Activated T-helper 17 cell treated with anti-CD3 and anti-CD28 coated beads, Interleukin-2, amount 50 U/mL, for 72 hours (primary cell): ENCODE data around the gene TBC1D24. TPM values are rescaled to one million over a fixed set of nuclear protein-coding genes. Genes with fewer than 3 reads are reported as not detected.
A peak's percentile ranks its signal among the peaks of the same experiment; 100 is the strongest.

Experiments used
- ATAC-seq: fragments of 150-1000 bp; cut with Tn5 transposase; replicated peaks from 2 replicates; pipeline ENCODE4 v1.10.0; 2021; ENCODE audit warnings: mild to moderate bottlenecking, moderate library complexity
- H3K27ac Mint-ChIP-seq: one replicate; pipeline ENCODE4 v1.8.0; 2022; ENCODE audit warnings: mixed read lengths
- H3K27me3 Mint-ChIP-seq: one replicate; pipeline ENCODE4 v1.8.0; 2022; ENCODE audit warnings: mixed read lengths
- H3K36me3 Mint-ChIP-seq: one replicate; pipeline ENCODE4 v1.8.0; 2022; ENCODE audit warnings: low read depth, mild to moderate bottlenecking, mixed read lengths
- H3K4me1 Mint-ChIP-seq: one replicate; pipeline ENCODE4 v1.8.0; 2022; ENCODE audit warnings: mixed read lengths
- H3K4me3 Mint-ChIP-seq: one replicate; pipeline ENCODE4 v1.8.0; 2022; ENCODE audit warnings: mild to moderate bottlenecking, mixed read lengths
- H3K9me3 Mint-ChIP-seq: one replicate; pipeline ENCODE4 v1.8.0; 2022; ENCODE audit warnings: mixed read lengths
- total RNA-seq, 2 donors: library from RNA; stranded (reverse); gene quantifications; one replicate each; pipeline ENCODE4 v1.2.3, GENCODE V29; 2022

Gene TBC1D24
- total RNA-seq, 2 donors from 2014 or later, result 10.8 to 16.1 TPM

- no peaks in the 10 kb centered on the region for H3K9me3 Mint-ChIP-seq
- H3K4me1 Mint-ChIP-seq, result peaks cover 31% of the 10 kb centered on the region
- H3K36me3 Mint-ChIP-seq, result peaks cover 62% of the 10 kb centered on the region
- H3K27me3 Mint-ChIP-seq, result no peaks in the 10 kb centered on the region
- H3K4me3 Mint-ChIP-seq, result peak overlapping the region; percentile 82
- H3K27ac Mint-ChIP-seq, result peak overlapping the region; percentile 92
- no peak for ATAC-seq
Measured at GRCh38 chr16:2516391-2517240, 41.7 kb downstream of the TBC1D24 start.

GRCh38 chr16:2517954-2518605 lies 43.2 kb downstream of the TBC1D24 start:
- Mint-ChIP-seq H3K4me3 (peak overlapping the region; percentile 82), H3K9me3 (no peaks in the 10 kb centered on the region), H3K4me1 (peaks cover 31% of the 10 kb centered on the region), H3K27me3 (no peaks in the 10 kb centered on the region), H3K27ac (peak overlapping the region; percentile 92), H3K36me3 (peaks cover 57% of the 10 kb centered on the region)
- no peak for ATAC-seq

- Mint-ChIP-seq H3K36me3 (peaks cover 67% of the 10 kb centered on the region), H3K27me3 (no peaks in the 10 kb centered on the region), H3K4me1 (peaks cover 31% of the 10 kb centered on the region), H3K4me3 (peak overlapping the region; percentile 82), H3K9me3 (no peaks in the 10 kb centered on the region), H3K27ac (peak overlapping the region; percentile 86)
- ATAC-seq, result no peak
Measured at GRCh38 chr16:2518823-2519710, 44.1 kb downstream of the TBC1D24 start.

- H3K4me1 Mint-ChIP-seq, result peaks cover 31% of the 10 kb centered on the region
- ATAC-seq, result no peak
- H3K9me3 Mint-ChIP-seq, result no peaks in the 10 kb centered on the region
- no peaks in the 10 kb centered on the region for H3K27me3 Mint-ChIP-seq
- peak overlapping the region; percentile 86 for H3K27ac Mint-ChIP-seq
- H3K36me3 Mint-ChIP-seq, result peaks cover 72% of the 10 kb centered on the region
- peak overlapping the region; percentile 82 for H3K4me3 Mint-ChIP-seq
Measured at GRCh38 chr16:2519711-2520080, 44.8 kb downstream of the TBC1D24 start.

DNA sequence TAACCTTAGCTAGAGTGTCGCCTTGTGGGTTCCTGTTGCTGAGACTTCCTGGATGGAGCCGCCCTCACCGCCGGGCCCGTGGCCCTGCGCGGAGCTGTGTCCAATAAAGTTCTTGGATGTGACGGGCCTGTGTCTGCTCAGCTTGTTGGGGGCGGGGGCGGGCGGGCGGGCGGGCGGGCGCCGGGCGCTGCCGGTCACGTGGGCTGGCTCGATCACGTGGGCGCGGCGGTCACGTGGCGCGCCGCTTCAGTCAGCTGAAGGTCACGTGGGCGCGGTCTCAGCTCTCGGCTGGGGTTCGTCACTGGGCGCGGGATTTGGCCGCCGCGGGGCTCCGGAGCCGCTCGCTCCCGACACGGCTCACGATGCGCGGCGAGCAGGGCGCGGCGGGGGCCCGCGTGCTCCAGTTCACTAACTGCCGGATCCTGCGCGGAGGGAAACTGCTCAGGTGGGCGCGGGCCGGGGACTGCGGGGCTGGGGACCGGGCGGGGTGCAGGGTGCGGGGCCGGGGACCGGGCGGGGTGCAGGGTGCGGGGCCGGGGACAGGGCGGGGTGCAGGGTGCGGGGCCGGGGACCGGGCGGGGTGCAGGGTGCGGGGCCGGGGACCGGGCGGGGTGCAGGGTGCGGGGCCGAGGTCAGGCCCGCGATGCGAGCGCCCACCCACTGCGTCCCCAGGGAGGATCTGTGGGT lies 45.3 kb downstream of the TBC1D24 start, which contains the start of gene AMDHD2:
Gene AMDHD2 (plus strand): TSS at position 275 of the 687 bp plus-strand sequence. CDS start 88 bp downstream, at position 363.
- Mint-ChIP-seq H3K4me1 (peaks cover 30% of the 10 kb centered on the region), H3K27ac (peak within 1 kb of the TSS; percentile 90), H3K9me3 (no peaks in the 10 kb centered on the region), H3K27me3 (no peaks in the 10 kb centered on the region), H3K36me3 (peaks cover 71% of the 10 kb centered on the region), H3K4me3 (peak within 1 kb of the TSS; percentile 82)
- peak; percentile 86 for ATAC-seq

GRCh38 chr16:2520784-2521531 lies 46.0 kb downstream of the TBC1D24 start:
- H3K27me3 Mint-ChIP-seq, result no peaks in the 10 kb centered on the region
- peak; percentile 69 for ATAC-seq
- peak overlapping the region; percentile 90 for H3K27ac Mint-ChIP-seq
- H3K4me3 Mint-ChIP-seq, result peak overlapping the region; percentile 82
- H3K9me3 Mint-ChIP-seq, result no peaks in the 10 kb centered on the region
- peaks cover 69% of the 10 kb centered on the region for H3K36me3 Mint-ChIP-seq
- peaks cover 23% of the 10 kb centered on the region for H3K4me1 Mint-ChIP-seq

GRCh38 chr16:2523801-2524231 lies 48.9 kb downstream of the TBC1D24 start:
- Mint-ChIP-seq H3K9me3 (no peaks in the 10 kb centered on the region), H3K27me3 (no peaks in the 10 kb centered on the region), H3K27ac (no peak overlapping the region), H3K36me3 (peaks cover 66% of the 10 kb centered on the region), H3K4me1 (peaks cover 7% of the 10 kb centered on the region), H3K4me3 (no peak overlapping the region)
- no peak for ATAC-seq

- no peak overlapping the region for H3K27ac Mint-ChIP-seq
- peaks cover 61% of the 10 kb centered on the region for H3K36me3 Mint-ChIP-seq
- peaks cover 6% of the 10 kb centered on the region for H3K4me1 Mint-ChIP-seq
- ATAC-seq, result no peak
- H3K9me3 Mint-ChIP-seq, result no peaks in the 10 kb centered on the region
- H3K4me3 Mint-ChIP-seq, result no peak overlapping the region
- no peaks in the 10 kb centered on the region for H3K27me3 Mint-ChIP-seq
Measured at GRCh38 chr16:2524339-2524938, 49.5 kb downstream of the TBC1D24 start.

DNA sequence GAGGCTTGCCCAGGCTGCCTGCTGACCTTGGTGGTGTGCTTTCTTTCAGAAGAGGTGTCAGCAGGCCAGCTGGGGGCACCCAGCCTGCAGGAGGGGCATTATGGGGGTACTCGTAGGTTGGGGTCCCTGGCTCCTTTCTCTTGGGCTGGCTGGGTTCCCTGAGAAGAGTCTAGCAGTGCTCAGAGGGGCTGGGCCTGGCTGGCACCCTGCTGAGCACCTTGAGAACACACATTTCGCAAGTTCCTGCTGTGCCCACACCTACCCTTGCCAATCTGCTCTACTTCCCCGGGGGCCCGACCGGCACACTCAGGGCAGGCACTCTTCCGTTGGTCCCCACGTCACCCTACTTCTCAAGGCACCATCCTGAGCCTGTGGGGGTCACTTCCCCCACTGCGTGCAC lies 51.2 kb downstream of the TBC1D24 start:
- Mint-ChIP-seq H3K4me1 (no peaks in the 10 kb centered on the region), H3K4me3 (no peak overlapping the region), H3K36me3 (peaks cover 46% of the 10 kb centered on the region), H3K27ac (no peak overlapping the region), H3K9me3 (no peaks in the 10 kb centered on the region), H3K27me3 (no peaks in the 10 kb centered on the region)
- no peak for ATAC-seq

GRCh38 chr16:2527071-2527783 lies 52.3 kb downstream of the TBC1D24 start:
- peaks cover under 1% of the 10 kb centered on the region for H3K4me1 Mint-ChIP-seq
- H3K4me3 Mint-ChIP-seq, result no peak overlapping the region
- no peaks in the 10 kb centered on the region for H3K9me3 Mint-ChIP-seq
- ATAC-seq, result no peak
- no peaks in the 10 kb centered on the region for H3K27me3 Mint-ChIP-seq
- H3K27ac Mint-ChIP-seq, result no peak overlapping the region
- H3K36me3 Mint-ChIP-seq, result peaks cover 40% of the 10 kb centered on the region

- Mint-ChIP-seq H3K4me1 (peaks cover 5% of the 10 kb centered on the region), H3K27me3 (no peaks in the 10 kb centered on the region), H3K4me3 (no peak overlapping the region), H3K36me3 (peaks cover 40% of the 10 kb centered on the region), H3K27ac (no peak overlapping the region), H3K9me3 (no peaks in the 10 kb centered on the region)
- no peak for ATAC-seq
Measured at GRCh38 chr16:2527784-2528100, 52.8 kb downstream of the TBC1D24 start.

DNA sequence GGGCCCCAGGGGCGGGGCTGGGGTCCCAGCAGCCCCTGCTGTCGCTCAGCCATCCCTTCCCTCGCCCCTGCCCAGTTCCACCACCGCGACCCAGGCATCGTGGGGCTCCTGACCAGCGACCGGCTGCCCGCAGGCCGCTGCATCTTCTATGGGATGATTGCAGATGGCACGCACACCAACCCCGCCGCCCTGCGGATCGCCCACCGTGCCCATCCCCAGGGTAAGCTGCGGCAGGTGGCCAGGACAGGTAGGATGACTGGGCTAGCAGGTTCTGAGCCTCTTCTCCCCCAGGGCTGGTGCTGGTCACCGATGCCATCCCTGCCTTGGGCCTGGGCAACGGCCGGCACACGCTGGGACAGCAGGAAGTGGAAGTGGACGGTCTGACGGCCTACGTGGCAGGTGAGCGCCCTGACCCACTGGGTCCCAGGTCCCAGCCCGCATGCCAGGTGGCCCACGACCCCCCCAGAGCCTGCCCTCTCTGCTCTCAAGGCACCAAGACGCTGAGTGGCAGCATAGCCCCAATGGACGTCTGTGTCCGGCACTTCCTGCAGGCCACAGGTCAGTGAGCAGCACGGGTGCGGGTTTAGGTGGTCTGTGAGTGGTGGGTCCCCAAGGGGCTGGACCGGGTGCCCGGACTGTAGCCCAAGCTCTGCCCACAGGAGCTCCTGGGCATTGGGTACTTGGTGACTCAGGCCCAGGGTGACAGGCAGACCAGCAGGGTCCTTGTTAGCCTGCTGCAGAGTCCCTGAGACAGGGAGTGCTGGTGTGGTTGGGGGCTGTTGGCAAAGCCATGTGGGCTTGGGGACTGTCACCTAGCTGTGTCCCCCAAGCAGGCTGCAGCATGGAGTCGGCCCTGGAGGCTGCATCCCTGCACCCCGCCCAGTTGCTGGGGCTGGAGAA lies 53.5 kb downstream of the TBC1D24 start:
- Mint-ChIP-seq H3K9me3 (no peaks in the 10 kb centered on the region), H3K27me3 (no peaks in the 10 kb centered on the region), H3K4me1 (peaks cover 8% of the 10 kb centered on the region), H3K36me3 (peaks cover 33% of the 10 kb centered on the region), H3K27ac (no peak overlapping the region), H3K4me3 (no peak overlapping the region)
- no peak for ATAC-seq
